HL-60 (cell line): ENCODE results near the gene RGS4.

Source experiments
- GABPA ChIP-seq: IDR thresholded peaks from 2 replicates; pipeline ENCODE4 v1.6.1; 2012; ENCODE audit warnings: low read depth
- POLR2AphosphoS5 ChIP-seq: IDR thresholded peaks from 2 replicates; pipeline ENCODE4 v1.6.1; 2012; ENCODE audit warnings: low read depth
- SPI1 ChIP-seq: IDR thresholded peaks from 2 replicates; pipeline ENCODE4 v1.6.1; 2012; ENCODE audit warnings: low read depth, mild to moderate bottlenecking, borderline replicate concordance
- TF ChIP-seq, protein P1 (sequence below): IDR thresholded peaks from one replicate; pipeline ENCODE4 v1.5.1; 2011; ENCODE audit warnings: low read length, control low read depth, inconsistent platforms; ENCODE audit not compliant: insufficient read depth
- TF ChIP-seq, protein P2 (sequence below): IDR thresholded peaks from 2 replicates; pipeline ENCODE4 v1.6.1; 2012; ENCODE audit warnings: low read depth; ENCODE audit not compliant: insufficient replicate concordance

DNA sequence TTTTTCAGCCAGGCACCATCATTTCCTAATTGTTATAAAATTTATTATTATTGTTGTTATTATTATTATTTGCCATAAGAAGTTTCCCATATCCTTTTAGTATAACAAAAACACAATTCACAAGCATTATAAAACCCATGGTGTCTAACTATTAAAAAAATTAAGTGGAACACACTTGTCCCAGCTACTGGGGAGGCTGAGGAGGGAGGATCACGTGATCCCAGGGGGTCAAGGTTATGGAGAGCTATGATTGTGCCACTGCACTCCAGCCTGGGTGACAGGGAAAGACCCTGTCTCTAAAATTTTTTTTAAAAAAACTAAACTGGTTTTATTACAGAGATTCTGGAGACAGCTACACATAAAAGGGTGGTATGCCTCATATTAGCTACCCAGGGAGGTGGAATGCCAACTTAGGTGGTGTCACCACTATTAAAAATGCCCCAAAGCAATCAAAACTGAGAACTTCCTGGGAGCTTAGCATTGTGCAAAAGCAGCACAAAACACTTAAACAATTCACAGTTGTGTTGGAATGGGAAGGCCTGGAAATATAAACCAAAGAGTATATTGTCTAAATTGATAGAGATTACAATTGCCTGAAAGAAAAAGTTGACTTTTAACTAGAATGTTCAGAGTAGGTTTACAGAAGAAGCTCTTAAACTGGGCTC lies 8.7 kb upstream of the RGS4 start:
- TF ChIP-seq, protein P1, sequence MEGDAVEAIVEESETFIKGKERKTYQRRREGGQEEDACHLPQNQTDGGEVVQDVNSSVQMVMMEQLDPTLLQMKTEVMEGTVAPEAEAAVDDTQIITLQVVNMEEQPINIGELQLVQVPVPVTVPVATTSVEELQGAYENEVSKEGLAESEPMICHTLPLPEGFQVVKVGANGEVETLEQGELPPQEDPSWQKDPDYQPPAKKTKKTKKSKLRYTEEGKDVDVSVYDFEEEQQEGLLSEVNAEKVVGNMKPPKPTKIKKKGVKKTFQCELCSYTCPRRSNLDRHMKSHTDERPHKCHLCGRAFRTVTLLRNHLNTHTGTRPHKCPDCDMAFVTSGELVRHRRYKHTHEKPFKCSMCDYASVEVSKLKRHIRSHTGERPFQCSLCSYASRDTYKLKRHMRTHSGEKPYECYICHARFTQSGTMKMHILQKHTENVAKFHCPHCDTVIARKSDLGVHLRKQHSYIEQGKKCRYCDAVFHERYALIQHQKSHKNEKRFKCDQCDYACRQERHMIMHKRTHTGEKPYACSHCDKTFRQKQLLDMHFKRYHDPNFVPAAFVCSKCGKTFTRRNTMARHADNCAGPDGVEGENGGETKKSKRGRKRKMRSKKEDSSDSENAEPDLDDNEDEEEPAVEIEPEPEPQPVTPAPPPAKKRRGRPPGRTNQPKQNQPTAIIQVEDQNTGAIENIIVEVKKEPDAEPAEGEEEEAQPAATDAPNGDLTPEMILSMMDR, result no peak
- TF ChIP-seq POLR2AphosphoS5, result no peak
- TF ChIP-seq, protein P2, sequence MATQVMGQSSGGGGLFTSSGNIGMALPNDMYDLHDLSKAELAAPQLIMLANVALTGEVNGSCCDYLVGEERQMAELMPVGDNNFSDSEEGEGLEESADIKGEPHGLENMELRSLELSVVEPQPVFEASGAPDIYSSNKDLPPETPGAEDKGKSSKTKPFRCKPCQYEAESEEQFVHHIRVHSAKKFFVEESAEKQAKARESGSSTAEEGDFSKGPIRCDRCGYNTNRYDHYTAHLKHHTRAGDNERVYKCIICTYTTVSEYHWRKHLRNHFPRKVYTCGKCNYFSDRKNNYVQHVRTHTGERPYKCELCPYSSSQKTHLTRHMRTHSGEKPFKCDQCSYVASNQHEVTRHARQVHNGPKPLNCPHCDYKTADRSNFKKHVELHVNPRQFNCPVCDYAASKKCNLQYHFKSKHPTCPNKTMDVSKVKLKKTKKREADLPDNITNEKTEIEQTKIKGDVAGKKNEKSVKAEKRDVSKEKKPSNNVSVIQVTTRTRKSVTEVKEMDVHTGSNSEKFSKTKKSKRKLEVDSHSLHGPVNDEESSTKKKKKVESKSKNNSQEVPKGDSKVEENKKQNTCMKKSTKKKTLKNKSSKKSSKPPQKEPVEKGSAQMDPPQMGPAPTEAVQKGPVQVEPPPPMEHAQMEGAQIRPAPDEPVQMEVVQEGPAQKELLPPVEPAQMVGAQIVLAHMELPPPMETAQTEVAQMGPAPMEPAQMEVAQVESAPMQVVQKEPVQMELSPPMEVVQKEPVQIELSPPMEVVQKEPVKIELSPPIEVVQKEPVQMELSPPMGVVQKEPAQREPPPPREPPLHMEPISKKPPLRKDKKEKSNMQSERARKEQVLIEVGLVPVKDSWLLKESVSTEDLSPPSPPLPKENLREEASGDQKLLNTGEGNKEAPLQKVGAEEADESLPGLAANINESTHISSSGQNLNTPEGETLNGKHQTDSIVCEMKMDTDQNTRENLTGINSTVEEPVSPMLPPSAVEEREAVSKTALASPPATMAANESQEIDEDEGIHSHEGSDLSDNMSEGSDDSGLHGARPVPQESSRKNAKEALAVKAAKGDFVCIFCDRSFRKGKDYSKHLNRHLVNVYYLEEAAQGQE, result no peak
- no peak for TF ChIP-seq GABPA
- TF ChIP-seq SPI1, result no peak
